Daoy (cell line): Measurements from ENCODE around the gene C18orf63. TPM values are rescaled to one million over a fixed set of nuclear protein-coding genes. Genes with fewer than 3 reads are reported as not detected.

Source experiments
- total RNA-seq: library from RNA; depleted of rRNA; stranded (reverse); fragments of >200 nt; shearing (Covaris generic); gene quantifications from 2 replicates; pipeline ENCODE4 v1.2.3, GENCODE V29; 2014; rRNA removed

The C18orf63 gene
- total RNA-seq, 1 experiment from 2014 or later, result not detected

Other genes with a start within 250 kb of the C18orf63 start
- 0.63 and 0.91 TPM in 2 replicates for gene FBXO15, start 168.0 kb upstream of the C18orf63 start, total RNA-seq
- gene TIMM21, start 167.3 kb upstream of the C18orf63 start, total RNA-seq, result 40.9 and 57.9 TPM in 2 replicates
- gene CYB5A, start 23.9 kb upstream of the C18orf63 start, total RNA-seq, result 45.9 and 47.7 TPM in 2 replicates
- gene DIPK1C, start 141.5 kb downstream of the C18orf63 start, total RNA-seq, result not detected in 2 replicates
- 28.6 and 32.2 TPM in 2 replicates for gene CNDP2, start 180.5 kb downstream of the C18orf63 start, total RNA-seq
- gene CNDP1, start 218.7 kb downstream of the C18orf63 start, total RNA-seq, result not detected in 2 replicates